ENCODE data around the gene NLGN3.

Gene NLGN3

DNA sequence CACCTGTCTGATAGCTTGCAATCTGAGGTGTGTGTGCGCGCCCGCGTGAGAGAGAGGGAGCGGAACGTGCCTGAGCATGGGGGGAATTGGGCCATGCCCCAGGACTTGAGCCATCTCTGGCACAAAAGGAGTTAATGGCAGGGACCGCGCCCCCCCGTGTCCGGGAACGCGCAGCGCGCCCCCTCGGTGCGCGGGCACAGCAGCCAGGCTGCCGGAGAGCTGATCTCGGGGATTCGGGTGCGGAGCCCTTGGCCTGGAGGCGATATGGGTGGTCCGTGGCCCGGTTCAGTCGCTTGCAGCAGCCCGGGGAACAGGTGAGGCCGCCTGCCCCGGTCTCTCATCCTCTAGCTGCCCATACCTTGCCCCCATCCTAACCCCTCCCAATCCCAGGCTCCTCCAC, at the start of gene NLGN3:
Gene NLGN3, plus strand, starts transcription at position 191 of the 400 bp plus-strand sequence. CDS start 2,909 bp downstream, outside the sequence.
- no peak for DNase-seq

DNA sequence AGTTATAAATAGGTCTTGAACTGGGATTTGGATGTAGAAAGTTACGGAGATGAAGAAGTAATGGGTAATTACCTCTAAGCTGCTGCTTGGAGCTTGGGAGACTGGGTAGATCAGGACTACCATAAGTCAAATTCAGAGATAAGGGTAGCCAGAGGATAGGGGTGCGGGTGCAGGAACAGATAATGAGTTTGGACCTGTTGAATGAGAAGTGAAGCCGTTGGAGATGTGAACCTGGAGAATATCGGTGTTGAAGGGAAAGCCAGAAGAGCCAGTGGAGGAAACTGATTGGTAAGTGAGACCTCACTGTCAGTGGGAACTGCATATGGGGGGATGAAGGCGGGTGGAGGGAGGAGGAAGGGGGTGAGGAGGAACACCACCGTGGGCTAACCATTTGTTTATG, 49.6 kb upstream of the NLGN3 start:
- DNase-seq: no peak

DNA sequence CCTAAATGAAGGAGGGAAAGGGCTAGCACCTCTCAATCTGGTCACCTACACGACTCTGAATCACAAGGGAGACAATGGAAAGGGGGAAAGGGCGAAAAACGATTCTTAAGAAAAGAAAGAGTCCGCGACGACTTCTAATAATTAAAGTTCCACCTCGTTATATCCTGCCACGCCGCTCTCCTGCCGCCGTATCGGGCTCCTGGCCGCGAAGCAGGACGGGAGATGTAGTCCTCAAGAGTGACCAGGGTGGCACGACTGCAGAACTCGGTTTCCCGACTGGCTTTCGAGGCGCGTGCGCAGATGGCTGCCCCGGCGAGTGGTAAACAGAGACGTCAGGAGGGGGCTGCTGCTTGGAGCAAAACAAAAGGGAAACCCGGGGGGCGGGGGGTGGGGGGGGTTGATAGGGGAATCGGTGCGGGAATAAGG, 49.1 kb upstream of the NLGN3 start, which contains the start of gene FOXO4:
Gene FOXO4, plus strand, starts transcription at position 297 of the 426 bp plus-strand sequence. CDS start 678 bp downstream, outside the sequence.
- peak; percentile 40 to 71 for DNase-seq

DNA sequence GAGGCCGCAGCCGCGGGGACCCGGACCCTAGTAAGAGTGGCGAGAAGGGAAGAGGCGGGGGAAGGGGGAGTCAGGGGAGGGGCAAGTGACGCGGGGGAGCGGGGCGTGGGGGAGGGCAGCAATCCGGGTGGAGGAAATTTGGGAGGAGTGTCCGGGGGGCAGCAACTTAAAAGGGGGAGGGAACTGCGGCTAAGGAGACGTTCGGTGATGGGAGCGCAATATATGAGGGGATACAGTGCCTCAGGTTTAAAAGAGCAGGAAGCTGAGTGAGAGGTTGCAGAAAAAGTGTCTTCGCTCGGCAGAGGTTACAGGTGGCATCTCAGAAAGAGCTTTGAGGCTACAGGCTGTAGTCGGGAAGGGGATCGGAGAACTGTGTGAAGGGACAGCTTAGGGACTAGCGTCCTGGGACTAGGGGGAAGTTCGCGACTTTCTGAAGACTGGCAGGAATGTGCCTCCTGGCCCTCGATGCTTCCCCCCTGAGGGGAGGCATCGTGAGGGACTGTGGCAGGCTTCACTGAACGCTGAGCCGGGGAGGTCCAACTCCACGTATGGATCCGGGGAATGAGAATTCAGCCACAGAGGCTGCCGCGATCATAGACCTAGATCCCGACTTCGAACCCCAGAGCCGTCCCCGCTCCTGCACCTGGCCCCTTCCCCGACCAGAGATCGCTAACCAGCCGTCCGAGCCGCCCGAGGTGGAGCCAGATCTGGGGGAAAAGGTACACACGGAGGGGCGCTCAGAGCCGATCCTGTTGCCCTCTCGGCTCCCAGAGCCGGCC, 48.5 kb upstream of the NLGN3 start:
- DNase-seq: no peak

DNA sequence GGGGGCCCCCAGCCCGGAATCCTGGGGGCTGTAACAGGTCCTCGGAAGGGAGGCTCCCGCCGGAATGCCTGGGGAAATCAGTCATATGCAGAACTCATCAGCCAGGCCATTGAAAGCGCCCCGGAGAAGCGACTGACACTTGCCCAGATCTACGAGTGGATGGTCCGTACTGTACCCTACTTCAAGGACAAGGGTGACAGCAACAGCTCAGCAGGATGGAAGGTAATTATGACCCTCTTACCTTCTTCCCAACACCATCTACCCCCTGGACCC, 47.9 kb upstream of the NLGN3 start:
- no peak for DNase-seq

DNA sequence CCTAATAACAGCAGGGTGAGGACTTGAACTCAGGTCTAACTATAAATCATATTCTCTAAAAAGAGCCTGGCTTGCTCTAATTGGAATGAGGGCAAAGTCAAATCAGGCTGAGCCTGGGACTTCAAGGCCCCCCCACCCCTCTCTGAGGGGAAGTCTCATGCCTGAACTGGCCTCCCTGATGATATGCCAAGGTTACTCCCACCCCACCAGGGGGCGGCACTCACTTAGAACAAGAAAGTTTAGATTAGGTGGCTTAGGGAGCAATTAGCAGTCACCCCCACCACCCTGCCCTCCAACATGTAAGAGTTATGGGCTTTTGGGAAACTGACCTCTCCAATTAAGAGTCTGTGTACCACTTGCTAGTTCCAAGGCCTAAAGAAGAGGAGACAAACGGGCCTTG, 46.3 kb upstream of the NLGN3 start:
- DNase-seq: peak; percentile 2 to 35

DNA sequence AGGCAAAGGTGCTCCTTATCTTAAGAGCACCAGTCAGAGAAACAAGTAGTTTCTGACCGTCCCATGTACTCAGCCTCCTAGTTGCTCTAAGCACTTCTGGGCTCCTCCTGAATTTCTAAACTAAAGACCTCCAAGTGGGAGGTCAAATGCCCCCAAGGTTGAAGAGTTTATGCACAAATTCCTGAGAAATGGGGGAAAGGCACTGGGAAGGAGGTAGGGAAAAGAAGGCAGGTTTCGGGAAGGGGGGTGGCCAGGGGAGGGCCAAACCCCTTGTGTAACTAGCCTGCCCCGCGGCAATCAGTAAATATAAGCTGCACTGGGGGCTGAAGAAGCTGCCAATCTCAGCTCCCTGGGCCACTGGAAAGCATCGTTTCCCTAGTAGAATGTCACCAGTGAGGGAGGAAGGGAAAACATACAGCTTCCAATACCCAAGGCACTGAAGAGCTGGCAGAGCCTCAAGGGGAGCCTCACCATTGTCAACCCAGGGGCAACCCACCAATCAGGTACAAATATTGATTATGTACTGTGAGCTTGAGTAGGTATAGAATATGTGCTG, 45.6 kb upstream of the NLGN3 start:
- no peak for DNase-seq

DNA sequence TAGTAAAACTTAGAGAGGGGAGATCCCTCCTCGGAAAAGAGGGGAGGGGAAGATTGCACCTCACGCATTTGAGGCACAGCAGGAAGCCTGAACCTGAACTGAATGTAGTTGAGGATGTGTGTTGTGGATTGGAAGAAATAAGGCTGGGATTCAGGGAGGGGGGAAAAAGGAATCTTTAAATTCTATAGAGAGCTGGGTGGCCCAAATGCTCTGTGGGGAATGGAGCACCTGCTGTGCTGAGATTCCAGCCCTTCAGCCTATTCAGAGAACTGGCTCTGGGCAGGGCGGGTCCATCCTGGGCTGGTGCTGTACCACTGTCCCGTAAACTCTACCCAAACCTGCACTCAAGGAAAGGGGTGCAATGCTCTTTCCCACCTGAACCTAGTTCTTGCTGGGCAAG, 44.9 kb upstream of the NLGN3 start:
- no peak for DNase-seq

DNA sequence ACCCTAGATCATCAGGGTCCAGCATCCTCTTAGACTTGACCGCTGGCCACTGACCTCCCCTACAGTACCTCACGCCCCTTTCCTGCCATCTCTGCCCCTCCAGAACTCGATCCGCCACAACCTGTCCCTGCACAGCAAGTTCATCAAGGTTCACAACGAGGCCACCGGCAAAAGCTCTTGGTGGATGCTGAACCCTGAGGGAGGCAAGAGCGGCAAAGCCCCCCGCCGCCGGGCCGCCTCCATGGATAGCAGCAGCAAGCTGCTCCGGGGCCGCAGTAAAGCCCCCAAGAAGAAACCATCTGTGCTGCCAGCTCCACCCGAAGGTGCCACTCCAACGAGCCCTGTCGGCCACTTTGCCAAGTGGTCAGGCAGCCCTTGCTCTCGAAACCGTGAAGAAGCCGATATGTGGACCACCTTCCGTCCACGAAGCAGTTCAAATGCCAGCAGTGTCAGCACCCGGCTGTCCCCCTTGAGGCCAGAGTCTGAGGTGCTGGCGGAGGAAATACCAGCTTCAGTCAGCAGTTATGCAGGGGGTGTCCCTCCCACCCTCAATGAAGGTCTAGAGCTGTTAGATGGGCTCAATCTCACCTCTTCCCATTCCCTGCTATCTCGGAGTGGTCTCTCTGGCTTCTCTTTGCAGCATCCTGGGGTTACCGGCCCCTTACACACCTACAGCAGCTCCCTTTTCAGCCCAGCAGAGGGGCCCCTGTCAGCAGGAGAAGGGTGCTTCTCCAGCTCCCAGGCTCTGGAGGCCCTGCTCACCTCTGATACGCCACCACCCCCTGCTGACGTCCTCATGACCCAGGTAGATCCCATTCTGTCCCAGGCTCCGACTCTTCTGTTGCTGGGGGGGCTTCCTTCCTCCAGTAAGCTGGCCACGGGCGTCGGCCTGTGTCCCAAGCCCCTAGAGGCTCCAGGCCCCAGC, 43.8 kb upstream of the NLGN3 start:
- no peak for DNase-seq

DNA sequence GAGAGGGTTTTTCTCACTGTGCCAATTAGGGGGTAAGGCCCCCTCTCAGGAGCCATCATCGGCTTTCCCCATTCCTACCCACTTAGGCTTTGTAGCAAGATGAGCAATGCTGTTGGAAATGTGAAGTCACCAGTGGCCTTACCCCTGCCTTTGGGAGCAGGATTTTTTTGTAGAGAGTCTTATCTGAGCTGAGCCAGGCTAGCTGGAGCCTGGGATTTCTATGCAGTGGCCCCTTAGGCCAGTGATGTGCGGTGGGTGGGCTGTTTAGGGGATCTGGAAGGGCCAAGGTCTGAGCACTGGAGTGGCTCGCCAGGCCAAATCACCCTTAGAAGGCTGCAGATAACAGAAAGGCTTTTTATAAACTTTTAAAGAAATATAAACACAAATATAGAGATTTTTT, 42.3 kb upstream of the NLGN3 start:
- no peak for DNase-seq

DNA sequence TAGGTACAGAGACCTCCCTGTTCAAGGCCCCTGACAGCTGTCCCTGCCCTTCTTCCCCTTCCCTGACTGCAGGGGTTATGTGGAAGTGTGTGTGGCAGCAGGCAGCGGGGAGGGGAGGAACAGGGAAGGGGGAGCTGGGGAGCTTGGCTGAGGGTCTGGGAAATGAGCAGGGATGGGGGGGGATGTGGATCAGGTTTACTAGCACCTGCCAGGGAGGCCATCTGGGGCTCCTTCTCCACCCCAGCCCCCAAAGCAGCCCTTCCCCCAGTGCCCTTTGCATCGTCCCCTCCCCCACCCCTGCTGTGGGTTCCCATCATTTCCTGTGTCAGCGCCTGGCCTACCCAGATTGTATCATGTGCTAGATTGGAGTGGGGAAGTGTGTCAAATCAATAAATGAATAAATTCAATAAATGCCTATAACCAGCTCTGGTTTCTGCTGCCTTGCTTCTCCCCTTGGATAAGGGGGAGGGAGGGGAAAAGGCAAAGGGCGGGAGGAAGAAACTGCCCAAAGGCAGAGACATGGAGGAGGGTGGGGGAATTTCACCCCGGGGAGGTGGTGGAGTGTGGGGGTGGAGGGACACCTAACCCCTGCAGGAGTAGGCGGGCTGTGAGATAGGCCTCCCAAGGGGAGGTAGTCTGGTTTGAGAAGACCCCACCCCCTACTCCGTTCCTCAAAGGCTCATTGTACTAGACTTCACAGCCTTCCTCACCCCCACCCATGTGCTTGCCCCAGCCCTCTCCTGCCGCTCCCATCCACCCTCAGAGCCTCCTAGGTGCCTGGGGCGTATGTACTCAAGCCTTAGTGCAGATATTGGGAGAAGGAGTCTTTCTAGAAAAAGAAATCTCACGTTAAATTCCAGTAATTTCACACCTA, 41.3 kb upstream of the NLGN3 start:
- DNase-seq: no peak

DNA sequence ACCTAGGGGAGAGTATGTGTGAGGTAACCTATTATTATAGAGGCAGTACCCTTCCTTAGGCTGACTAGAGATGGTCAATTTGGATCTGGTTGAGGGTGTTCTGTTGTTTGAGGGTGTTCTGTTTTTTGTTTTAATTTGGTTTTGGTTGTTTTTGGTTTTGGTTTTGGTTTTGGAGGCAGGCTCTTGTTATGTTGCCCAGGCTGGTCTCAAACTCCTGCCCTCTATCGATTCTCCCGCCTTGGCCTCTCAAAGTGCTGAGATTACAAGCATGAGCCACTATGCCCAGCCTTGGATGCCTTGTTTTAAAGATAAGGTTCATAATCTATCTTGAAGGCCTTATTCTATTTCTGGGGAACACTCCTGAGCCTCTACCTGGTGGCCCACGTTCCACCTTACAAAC, 39.0 kb upstream of the NLGN3 start:
- no peak for DNase-seq

DNA sequence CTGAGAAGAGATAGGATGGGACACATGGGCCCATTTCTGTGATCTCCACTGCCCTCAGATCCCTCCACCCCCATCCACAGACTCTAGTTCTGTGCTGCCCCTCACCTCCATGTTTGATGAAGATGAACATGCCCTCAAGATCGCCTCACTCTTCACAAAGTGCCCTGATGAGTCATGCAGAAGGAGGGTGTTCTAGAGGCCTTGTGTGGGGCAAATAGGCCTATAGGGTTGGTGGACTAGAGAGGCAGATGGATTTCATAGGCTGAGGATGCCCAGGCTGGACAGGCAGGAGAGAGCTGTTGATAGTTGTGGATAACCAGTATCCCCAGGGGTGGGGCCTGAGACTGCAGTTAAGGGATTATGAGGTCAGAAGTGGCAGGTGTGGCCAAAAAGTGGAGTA, 38.2 kb upstream of the NLGN3 start, which contains the start of gene CXorf65:
Gene CXorf65, minus strand, starts transcription at position 314 of the 400 bp plus-strand sequence. Its CDS starts 184 bp downstream, at position 130.
- no peak for DNase-seq

DNA sequence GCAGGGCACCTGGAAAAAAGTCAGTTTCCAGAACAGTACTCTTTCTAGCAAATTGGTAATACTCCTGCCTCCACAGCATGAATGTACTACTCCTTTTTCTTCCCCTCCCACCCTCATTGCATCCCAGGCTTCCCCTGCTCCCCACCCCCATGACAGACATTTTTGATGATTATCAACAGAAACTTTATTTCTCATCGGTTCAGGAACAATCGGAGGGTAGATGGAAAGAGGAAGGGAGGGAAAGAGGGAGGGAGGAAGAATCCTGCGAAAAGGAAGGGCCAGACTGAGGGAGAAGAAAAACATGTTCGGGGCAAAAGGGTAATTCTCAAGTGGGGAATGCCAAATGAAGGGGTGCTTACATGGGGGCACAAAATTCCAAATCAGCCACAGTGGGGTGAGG, 37.4 kb upstream of the NLGN3 start:
- no peak for DNase-seq

DNA sequence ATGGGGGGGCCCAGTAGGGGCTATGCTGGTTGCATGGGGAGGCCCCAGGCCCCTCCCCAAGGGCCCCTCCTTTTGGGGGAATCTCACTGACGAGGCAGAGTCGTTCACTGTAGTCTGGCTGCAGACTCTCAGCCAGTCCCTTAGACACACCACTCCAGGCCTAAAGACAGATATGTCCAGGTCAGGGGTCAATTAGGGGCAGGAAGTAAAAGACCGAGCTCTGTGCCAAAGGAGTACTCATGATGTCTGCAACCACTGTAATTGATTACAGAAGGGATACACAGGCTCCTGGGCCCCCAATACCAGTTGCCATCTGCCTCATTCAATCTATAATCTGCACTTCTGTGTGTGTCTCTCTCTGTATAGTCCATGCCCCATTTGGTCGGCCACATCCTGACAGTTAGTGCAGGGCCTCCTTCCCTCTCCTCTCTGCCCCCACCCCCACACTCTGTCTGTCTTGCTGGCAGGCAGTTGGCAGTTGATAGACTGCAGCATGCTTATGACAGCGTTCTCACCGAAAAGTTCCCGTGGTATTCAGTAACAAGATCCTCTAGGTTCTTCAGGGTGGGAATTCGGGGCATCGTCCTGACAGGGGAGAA, 36.8 kb upstream of the NLGN3 start:
- DNase-seq: no peak

DNA sequence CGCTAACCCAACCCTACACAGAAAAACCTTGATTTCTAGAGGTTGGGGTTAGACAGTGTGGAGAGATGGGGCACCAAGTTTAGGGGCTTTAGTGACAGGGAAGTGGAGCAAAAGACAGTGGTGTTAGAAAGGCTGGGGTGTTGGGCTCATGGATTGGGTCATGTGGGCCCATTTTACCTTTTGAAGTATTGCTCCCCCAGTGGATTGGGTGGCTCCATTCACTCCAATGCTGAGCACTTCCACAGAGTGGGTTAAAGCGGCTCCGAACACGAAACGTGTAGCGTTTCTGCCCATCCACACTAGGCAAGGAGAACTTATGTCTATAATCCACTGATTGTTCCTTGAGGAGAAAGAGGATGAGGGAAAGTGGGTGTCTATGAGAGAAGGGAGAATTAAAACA, 35.6 kb upstream of the NLGN3 start:
- DNase-seq: no peak

DNA sequence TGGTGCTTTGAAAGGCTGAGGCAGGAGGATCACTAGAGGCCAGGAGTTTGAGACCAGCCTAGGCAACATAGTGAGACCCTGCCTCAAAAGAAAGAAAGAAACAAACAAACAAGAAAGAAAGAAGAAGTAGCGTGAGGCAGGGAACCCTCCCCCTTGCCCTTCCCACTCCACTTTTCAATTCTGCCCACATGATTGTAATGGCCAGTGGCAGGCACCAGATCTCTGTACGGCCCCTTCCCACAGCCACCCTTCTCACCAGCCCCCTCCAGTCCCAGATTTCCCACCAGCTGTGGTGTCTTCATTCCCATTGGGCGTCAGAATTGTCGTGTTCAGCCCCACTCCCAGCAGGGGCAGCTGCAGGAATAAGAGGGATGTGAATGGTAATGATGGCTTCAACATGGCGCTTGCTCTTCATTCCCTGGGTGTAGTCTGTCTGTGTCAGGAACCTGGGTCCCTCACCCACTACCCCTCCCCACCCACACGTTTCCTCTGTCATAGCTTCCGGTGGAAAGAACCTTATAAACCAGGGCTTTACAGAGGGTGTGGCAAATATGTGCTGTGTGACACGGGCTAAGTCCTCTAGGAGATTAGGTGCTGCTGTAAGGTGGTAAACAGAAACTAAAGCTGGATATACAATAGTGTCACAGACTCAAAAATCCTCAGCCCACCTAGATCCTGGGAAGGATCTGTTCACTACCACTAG, 33.3 kb upstream of the NLGN3 start, which contains the start of gene IL2RG:
Gene IL2RG, minus strand, starts transcription at position 437 of the 703 bp plus-strand sequence. Its CDS starts 38 bp downstream, at position 399.
- no peak for DNase-seq

DNA sequence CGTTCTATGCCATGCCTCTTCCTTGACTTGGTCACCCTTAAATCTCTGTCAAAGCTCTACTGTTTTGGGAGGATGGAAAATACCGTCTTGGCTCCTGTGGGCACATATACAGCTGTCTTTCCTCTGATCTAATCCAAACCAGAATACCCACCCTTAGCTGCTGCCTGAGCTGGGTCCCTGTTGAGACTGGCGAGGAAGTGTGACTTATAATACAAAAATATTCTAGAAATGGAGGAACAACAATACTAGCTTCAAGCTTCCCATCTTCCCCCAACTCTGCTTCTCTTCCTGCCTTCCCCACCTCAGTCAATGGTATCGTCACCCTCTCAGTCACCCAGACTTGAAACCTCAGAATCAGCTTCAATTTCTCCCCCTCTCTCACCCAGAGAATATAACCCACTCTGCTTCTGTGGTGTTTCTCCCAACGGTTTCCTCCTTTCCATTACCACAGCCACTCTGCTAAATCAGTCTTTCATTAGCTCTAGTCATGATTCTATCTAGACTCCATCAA, 32.7 kb upstream of the NLGN3 start:
- DNase-seq: no peak

DNA sequence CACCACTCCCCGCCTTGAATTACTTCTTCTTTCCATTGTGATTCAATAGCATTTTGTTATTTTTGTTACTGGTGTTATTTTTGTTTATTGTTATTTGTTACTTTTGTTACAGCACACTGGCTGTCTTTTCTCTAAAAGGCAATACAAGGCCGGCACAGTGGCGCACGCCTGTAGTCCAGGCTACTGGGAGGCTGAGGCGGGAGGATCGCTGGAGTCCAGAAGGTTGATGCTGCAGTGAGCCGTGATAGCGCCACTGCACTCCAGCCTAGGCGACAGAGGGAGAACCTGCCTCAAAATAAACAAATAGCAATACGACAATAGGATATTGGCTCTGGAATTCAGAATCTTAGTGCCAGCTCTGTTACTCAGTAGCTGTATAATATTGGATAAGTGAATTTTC, 27.3 kb upstream of the NLGN3 start:
- no peak for DNase-seq

DNA sequence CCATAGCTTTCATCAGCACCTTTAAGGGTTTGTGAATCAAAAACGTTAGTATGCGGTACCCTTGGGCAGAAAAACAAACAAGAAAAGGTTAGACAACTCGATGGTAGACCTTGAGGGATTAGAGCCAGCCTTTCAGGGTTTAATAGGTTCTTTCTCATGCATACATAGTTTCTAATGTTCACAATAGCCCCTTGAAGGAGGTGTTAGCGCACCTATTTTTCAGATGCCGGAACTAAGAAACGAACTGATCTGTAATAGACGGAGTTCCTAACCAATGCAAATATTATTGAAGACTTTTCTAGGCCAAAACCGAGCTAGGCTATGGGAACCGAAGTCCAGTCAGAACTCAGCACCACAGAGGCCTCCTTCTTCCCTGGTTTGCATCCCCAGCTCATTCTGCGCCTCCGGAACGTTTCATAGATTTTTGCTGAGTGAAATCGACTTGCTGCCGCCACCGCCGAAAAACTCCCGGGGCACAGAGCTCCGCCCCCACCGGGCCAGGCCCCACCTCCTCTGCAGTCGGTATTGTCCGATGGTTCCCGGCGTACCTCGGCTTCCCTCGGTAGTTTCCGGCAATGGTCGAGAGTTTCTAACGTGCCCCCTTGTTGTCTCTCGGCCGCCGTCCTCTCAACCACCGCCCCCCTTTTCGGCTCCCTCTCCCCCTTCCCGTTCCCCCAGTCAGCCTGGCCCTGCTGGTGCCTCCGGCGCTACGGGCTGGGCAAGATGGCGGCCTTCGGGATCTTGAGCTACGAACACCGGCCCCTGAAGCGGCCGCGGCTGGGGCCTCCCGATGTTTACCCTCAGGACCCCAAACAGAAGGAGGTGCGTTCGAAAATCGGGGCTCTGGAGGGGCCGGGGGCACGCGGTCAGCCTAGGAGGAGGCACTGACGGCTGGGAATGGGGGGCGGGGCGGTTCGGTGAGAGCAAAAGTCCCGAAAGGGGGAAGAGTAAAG, 26.3 kb upstream of the NLGN3 start, which contains the start of gene MED12:
Gene MED12, plus strand, starts transcription at position 565 of the 953 bp plus-strand sequence. Its CDS starts 159 bp downstream, at position 724.
- peak; percentile 52 to 59 for DNase-seq
